Stomach (tissue), 9 donors: ENCODE results near the gene DENND6A. TPM values are rescaled to one million over a fixed set of nuclear protein-coding genes. Genes with fewer than 3 reads are reported as not detected.

Experiments used
- DNase-seq, 2 donors: peaks; one replicate each; pipeline versions ENCODE4 v3.0.0 to v3.0.0-alpha.2; 2013 to 2019
- H3K27ac ChIP-seq, 5 donors: fragments of 200-600 bp in 4 of 5; sonication (generic) in 4 of 5; one replicate each; pipeline ENCODE4 v1.5.1; 2013 to 2019; ENCODE audit warnings: mild to moderate bottlenecking in 1 of 5, moderate library complexity in 1 of 5
- H3K27me3 ChIP-seq, 3 donors: fragments of 200-600 bp; sonication (generic); one replicate each; pipeline ENCODE4 v1.5.1; 2017 to 2019; ENCODE audit warnings: mixed run types in 1 of 3
- H3K36me3 ChIP-seq, 4 donors: fragments of 200-600 bp; sonication (generic); 1 replicate in 3 of 4; 2 replicates in 1 of 4; pipeline ENCODE4 v1.5.1; 2016 to 2019
- H3K4me1 ChIP-seq, 4 donors: fragments of 200-600 bp; sonication (generic); one replicate each; pipeline ENCODE4 v1.5.1; 2016 to 2019
- H3K4me3 ChIP-seq, 4 donors: fragments of 200-600 bp; sonication (generic) in 3 of 4; one replicate each; pipeline ENCODE4 v1.5.1; 2016 to 2019; ENCODE audit warnings: mild to moderate bottlenecking in 1 of 4
- H3K9me3 ChIP-seq, 4 donors: fragments of 200-600 bp; sonication (generic); one replicate each; pipeline ENCODE4 v1.5.1; 2016 to 2019
- EP300 ChIP-seq: sonication (generic); formaldehyde crosslinking; IDR thresholded peaks from one replicate; pipeline ENCODE4 v1.6.1; 2017; ENCODE audit warnings: antibody characterized with exemption
- POLR2A ChIP-seq, 4 donors: fragments of 450-650 bp; IDR thresholded peaks; one replicate each; pipeline ENCODE4 v1.6.1; 2016; ENCODE audit warnings: antibody characterized with exemption in 4 of 4, control low read depth in 2 of 4, mild to moderate bottlenecking in 1 of 4, moderate library complexity in 1 of 4
- POLR2AphosphoS5 ChIP-seq, 3 donors: sonication (generic); formaldehyde crosslinking; IDR thresholded peaks; one replicate each; pipeline ENCODE4 v1.6.1; 2016; ENCODE audit warnings: antibody characterized with exemption in 3 of 3
- WGBS, 5 donors: extraction: QIAGEN DNeasy Blood & Tissue Kit in 3 of 5; methylation state at CpG; one replicate each; pipeline versions ENCODE4 v1.1.5 to v1.1.7; 2013 to 2018; 5-methylcytosine and 5-hydroxymethylcytosine counted together
- intact Hi-C: fragments of 100-400 bp; cut with DNase I; formaldehyde crosslinking; loops from one replicate; pipeline ENCODE4 v1.15.1; 2023; ENCODE audit warnings: low total_unique reads
- polyA plus RNA-seq, 3 donors: library from polyadenylated mRNA; stranded (reverse); fragments of 200-250 nt; gene quantifications; one replicate each; pipeline ENCODE4 v1.2.3, GENCODE V29; 2013
- total RNA-seq, 5 donors: library from RNA; depleted of rRNA; stranded (reverse); fragments of >200 nt; gene quantifications; one replicate each; pipeline versions ENCODE4 v1.1.0 to v1.2.3, GENCODE V29; 2014 to 2016
- TF ChIP-seq, protein P1 (sequence below), 7 experiments: fragments of 450-650 bp in 4 of 7; fragments of 200-600 bp in 3 of 7; sonication (generic) in 3 of 7; IDR thresholded peaks; one replicate each; pipeline ENCODE4 v1.5.1; 2016 to 2019; ENCODE audit warnings: antibody characterized with exemption in 7 of 7, control low read depth in 2 of 7, mild to moderate bottlenecking in 1 of 7
- donor health status: healthy with polysubstance abuse.
- donor health status: Bipolar disorder and iron deficiency.
- donor health status: healthy.

Gene DENND6A
- total and polyA plus RNA-seq, 8 donors, result 6.5 to 110 (median 11.0) TPM

DNA sequence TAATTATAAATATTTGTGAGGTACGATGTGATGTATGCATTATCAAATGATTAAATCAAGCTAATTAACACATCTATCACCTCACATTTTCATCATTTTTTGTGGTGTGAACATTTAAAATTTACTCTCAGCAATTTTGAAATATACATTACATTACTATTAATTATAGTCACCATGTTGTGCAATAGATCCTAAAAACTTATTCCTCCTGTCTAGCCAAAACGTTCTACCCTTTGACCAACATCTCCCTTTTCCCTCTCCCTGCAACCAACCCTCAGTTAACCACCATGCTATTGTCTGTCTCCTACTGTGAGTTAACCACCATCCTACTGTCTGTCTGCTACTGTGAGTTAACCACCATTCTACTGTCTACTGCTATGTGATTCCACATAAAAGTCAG lies 42.5 kb upstream of the DENND6A start:
- intact Hi-C loops, result no loop called here
- DNase-seq, result no peak
- WGBS, 5 donors, result 81 to 88% (median 82%) methylated on average over 2 of the region's 2 CpGs
- TF ChIP-seq, protein P1, sequence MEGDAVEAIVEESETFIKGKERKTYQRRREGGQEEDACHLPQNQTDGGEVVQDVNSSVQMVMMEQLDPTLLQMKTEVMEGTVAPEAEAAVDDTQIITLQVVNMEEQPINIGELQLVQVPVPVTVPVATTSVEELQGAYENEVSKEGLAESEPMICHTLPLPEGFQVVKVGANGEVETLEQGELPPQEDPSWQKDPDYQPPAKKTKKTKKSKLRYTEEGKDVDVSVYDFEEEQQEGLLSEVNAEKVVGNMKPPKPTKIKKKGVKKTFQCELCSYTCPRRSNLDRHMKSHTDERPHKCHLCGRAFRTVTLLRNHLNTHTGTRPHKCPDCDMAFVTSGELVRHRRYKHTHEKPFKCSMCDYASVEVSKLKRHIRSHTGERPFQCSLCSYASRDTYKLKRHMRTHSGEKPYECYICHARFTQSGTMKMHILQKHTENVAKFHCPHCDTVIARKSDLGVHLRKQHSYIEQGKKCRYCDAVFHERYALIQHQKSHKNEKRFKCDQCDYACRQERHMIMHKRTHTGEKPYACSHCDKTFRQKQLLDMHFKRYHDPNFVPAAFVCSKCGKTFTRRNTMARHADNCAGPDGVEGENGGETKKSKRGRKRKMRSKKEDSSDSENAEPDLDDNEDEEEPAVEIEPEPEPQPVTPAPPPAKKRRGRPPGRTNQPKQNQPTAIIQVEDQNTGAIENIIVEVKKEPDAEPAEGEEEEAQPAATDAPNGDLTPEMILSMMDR (IDR thresholded peaks at IDR 0.05), result no peak
- no peak for TF ChIP-seq EP300
- no peak for TF ChIP-seq POLR2A (IDR thresholded peaks at IDR 0.05)
- TF ChIP-seq POLR2AphosphoS5 (IDR thresholded peaks at IDR 0.05), result no peak
- no peaks in the 10 kb centered on the region for H3K9me3 ChIP-seq
- no peak overlapping the region for H3K4me3 ChIP-seq
- no peaks in the 10 kb centered on the region for H3K36me3 ChIP-seq
- no peak overlapping the region for H3K27ac ChIP-seq
- H3K4me1 ChIP-seq, result peaks cover 0 to 4% (median 0%) of the 10 kb centered on the region in 4 donors
- H3K27me3 ChIP-seq, result no peaks in the 10 kb centered on the region

DNA sequence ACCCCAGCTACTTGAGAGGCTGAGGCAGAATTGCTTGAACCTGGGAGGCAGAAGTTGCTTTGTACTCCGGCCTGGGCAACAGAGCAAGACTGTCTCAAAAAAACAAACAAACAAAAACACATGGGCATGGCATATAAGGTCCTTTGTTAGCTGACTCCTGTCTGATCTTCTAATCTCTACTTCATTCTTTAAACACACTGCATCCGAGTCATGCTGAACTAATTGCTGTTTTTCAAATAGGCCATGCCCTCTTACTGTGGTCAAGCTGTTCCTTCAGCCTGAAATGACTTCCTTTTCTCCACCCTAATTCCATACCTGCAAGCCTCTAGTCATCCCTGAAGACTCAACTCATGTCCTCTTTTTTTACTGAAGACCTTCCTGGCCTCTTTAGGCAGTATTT lies 40.9 kb upstream of the DENND6A start:
- intact Hi-C loops, result no loop called here
- H3K4me3 ChIP-seq, result no peak overlapping the region
- DNase-seq, result no peak
- TF ChIP-seq, protein P1 (IDR thresholded peaks at IDR 0.05), result no peak
- TF ChIP-seq EP300, result no peak
- TF ChIP-seq POLR2AphosphoS5 (IDR thresholded peaks at IDR 0.05), result no peak
- TF ChIP-seq POLR2A (IDR thresholded peaks at IDR 0.05), result no peak
- H3K36me3 ChIP-seq, result no peaks in the 10 kb centered on the region
- H3K4me1 ChIP-seq, result peaks cover 0 to 4% (median 0%) of the 10 kb centered on the region in 4 donors
- 58 to 69% (median 61%) methylated on average over 2 of the region's 2 CpGs for WGBS, 5 donors
- no peaks in the 10 kb centered on the region for H3K9me3 ChIP-seq
- H3K27me3 ChIP-seq, result no peaks in the 10 kb centered on the region
- H3K27ac ChIP-seq, result no peak overlapping the region

DNA sequence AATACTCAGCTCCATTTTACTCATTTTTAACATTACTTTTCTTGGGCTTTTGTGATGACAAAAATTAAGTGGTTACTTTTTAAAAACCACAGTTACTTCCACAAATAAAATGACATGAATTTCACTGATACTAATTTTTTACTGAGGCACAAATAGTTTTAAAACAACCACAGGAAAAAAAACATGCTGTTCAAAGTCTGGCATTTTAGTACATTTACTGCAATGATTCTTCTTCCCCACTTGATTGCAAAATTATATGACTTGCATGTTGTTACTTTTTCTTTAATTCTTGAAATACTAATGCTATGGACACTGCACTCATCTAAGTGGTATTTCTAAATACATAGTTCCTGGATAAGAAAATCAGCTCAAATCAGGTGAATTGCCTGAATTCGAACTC lies 38.4 kb upstream of the DENND6A start:
- Histone ChIP-seq H3K4me3 (no peak overlapping the region), H3K36me3 (no peaks in the 10 kb centered on the region), H3K27ac (no peak overlapping the region), H3K27me3 (no peaks in the 10 kb centered on the region), H3K4me1 (no peaks in the 10 kb centered on the region), H3K9me3 (no peaks in the 10 kb centered on the region)
- TF ChIP-seq EP300 (no peak), POLR2AphosphoS5 (IDR thresholded peaks at IDR 0.05) (no peak), POLR2A (IDR thresholded peaks at IDR 0.05) (no peak)
- 80 to 100% (median 93%) methylated on average over 1 of the region's 1 CpG for WGBS, 5 donors
- intact Hi-C loops, result no loop called here
- no peak for DNase-seq

DNA sequence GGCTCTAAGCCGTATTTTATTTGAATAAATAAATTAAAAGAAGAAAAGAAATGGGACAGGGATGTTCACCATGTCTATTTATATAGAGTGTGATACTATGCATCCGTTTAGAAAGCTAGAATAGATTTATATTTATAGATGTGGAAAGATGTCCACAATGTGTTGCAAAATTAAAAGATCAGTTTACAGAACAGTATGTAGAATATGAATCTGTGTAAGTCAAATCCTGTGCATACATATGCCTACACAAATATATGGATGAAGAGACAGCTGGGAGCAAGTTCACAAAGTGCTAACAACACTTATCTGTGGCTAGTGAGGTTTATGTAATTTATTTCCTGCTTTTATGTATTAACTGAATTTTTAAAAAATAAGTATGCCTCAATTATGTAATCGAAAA lies 37.8 kb upstream of the DENND6A start:
- H3K4me1 ChIP-seq, result no peaks in the 10 kb centered on the region
- H3K27me3 ChIP-seq, result no peaks in the 10 kb centered on the region
- intact Hi-C loops, result no loop called here
- TF ChIP-seq EP300, result no peak
- no peak for TF ChIP-seq POLR2A (IDR thresholded peaks at IDR 0.05)
- no peak for TF ChIP-seq POLR2AphosphoS5 (IDR thresholded peaks at IDR 0.05)
- TF ChIP-seq, protein P1 (IDR thresholded peaks at IDR 0.05), result no peak
- DNase-seq, result no peak
- no peaks in the 10 kb centered on the region for H3K36me3 ChIP-seq
- WGBS, 5 donors, result 73 to 85% (median 79%) methylated on average over 3 of the region's 3 CpGs
- no peaks in the 10 kb centered on the region for H3K9me3 ChIP-seq
- no peak overlapping the region for H3K4me3 ChIP-seq
- H3K27ac ChIP-seq, result no peak overlapping the region

DNA sequence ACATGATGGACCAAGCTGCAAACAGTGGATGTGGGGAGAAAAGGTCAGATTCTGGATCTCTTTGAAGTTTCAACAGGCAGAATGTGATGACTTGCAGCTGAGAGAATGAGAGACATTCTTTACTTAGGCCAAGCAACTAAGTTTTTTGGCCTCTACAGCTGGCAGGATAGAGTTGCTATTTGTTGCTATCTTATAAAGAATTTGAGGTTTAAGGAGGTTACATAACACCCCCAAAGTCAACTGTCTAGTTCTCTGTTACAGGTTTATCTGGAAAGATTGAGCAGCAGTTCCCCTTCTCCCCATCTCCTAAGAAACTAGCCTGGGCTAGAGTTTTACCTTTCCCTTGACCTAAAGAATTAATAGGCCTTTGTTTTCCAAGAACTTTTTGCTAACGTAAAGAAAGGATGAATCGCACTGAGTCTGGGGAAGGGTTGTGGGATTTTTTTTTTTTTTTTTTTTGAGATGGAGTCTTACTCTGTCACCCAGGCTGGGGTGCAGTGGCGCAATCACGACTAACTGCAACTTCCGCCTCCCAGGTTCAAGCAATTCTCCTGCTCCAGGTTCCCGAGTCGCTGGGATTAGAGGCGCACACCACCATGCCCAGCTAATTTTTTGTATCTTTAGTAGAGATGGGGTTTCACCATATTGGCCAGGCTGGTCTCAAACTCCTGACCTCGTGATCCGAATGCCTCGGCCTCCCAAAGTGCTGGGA lies 36.6 kb upstream of the DENND6A start:
- no peaks in the 10 kb centered on the region for H3K36me3 ChIP-seq
- WGBS, 5 donors, result 82 to 94% (median 91%) methylated on average over 11 of the region's 11 CpGs
- no peaks in the 10 kb centered on the region for H3K4me1 ChIP-seq
- H3K27ac ChIP-seq, result no peak overlapping the region
- TF ChIP-seq POLR2A (IDR thresholded peaks at IDR 0.05) (no peak), EP300 (no peak)
- TF ChIP-seq, protein P1 (IDR thresholded peaks at IDR 0.05), result no peak
- no peak for DNase-seq
- no peaks in the 10 kb centered on the region for H3K9me3 ChIP-seq
- no peaks in the 10 kb centered on the region for H3K27me3 ChIP-seq
- H3K4me3 ChIP-seq, result no peak overlapping the region
- intact Hi-C loops, result no loop called here
